H1 (cell line): ENCODE results near the gene SLC39A8. TPM values are rescaled to one million over a fixed set of nuclear protein-coding genes. Genes with fewer than 3 reads are reported as not detected.

Source experiments
- CTCF ChIA-PET: fragments of 300-600 bp; sonication (Branson Sonifier 250); formaldehyde crosslinking; loops from one replicate; lab custom pipeline; 2021; ENCODE audit not compliant: partially characterized antibody; lab: Charles Lee
- POLR2A ChIA-PET: fragments of 300-600 bp; sonication (Branson Sonifier 250); formaldehyde crosslinking; loops from one replicate; lab custom pipeline; 2021; ENCODE audit warnings: inconsistent platforms; ENCODE audit not compliant: partially characterized antibody; lab: Charles Lee
- DNase-seq, 2 experiments: peaks; one replicate each; pipeline versions ENCODE4 v3.0.0 to v3.0.0-alpha.2; 2010 to 2022; ENCODE audit warnings: low spot score in 2 of 2, low read depth in 1 of 2, mixed read lengths in 1 of 2
- FAIRE-seq: peaks from 2 replicates; lab custom pipeline; 2011; peaks lifted over from hg19 to GRCh38; lab: Jason Lieb, UNC
- H2AFZ ChIP-seq: 2 replicates; pipeline ENCODE4 v1.8.1; 2012; ENCODE audit warnings: low read length, inconsistent platforms
- H2AK5ac ChIP-seq: 2 replicates; pipeline ENCODE4 v1.6.1; 2013; ENCODE audit warnings: low read depth, low read length
- H2BK120ac ChIP-seq: replicated peaks from 2 replicates; pipeline ENCODE3; 2013; ENCODE audit warnings: low read depth, low read length, inconsistent platforms
- H2BK12ac ChIP-seq: 2 replicates; pipeline ENCODE4 v1.6.1; 2013; ENCODE audit warnings: low read depth, low read length
- H2BK15ac ChIP-seq: 2 replicates; pipeline ENCODE4 v1.6.1; 2013; ENCODE audit warnings: low read length
- H2BK20ac ChIP-seq: 2 replicates; pipeline ENCODE4 v1.6.1; 2013; ENCODE audit warnings: low read length
- H2BK5ac ChIP-seq: 2 replicates; pipeline ENCODE4 v1.6.1; 2013; ENCODE audit warnings: low read depth, low read length
- H3K14ac ChIP-seq: 2 replicates; pipeline ENCODE4 v1.6.1; 2013; ENCODE audit warnings: inconsistent platforms; ENCODE audit not compliant: insufficient read length
- H3K18ac ChIP-seq: 2 replicates; pipeline ENCODE4 v1.6.1; 2013; ENCODE audit warnings: low read length; ENCODE audit errors: extremely low read depth
- H3K23ac ChIP-seq: 2 replicates; pipeline ENCODE4 v1.6.1; 2013; ENCODE audit warnings: inconsistent platforms; ENCODE audit not compliant: insufficient read length
- H3K23me2 ChIP-seq: 2 replicates; pipeline ENCODE4 v1.6.1; 2013; ENCODE audit warnings: low read depth, low read length
- H3K27ac ChIP-seq: 2 replicates; pipeline ENCODE4 v1.6.1; 2011; ENCODE audit warnings: low read depth, low read length, inconsistent platforms
- H3K27me3 ChIP-seq, 4 experiments: replicated peaks in 1 of 4; 1 replicate in 1 of 4; 2 replicates in 3 of 4; pipeline versions ENCODE4 v1.6.1 to v1.8.1; 2011 to 2013; ENCODE audit warnings: low read length in 3 of 4, mild to moderate bottlenecking in 3 of 4, inconsistent platforms in 2 of 4, mixed read lengths in 2 of 4, moderate library complexity in 1 of 4; ENCODE audit not compliant: control insufficient read depth in 3 of 4, insufficient read depth in 3 of 4; ENCODE audit errors: extremely low read depth in 1 of 4
- H3K36me3 ChIP-seq, 4 experiments: 2 replicates each; pipeline versions ENCODE4 v1.6.1 to v1.8.1; 2011 to 2013; ENCODE audit warnings: mild to moderate bottlenecking in 4 of 4, low read length in 3 of 4, moderate library complexity in 2 of 4, control low read depth in 1 of 4, inconsistent platforms in 1 of 4; ENCODE audit not compliant: insufficient read depth in 4 of 4, control insufficient read depth in 2 of 4
- H3K4ac ChIP-seq: replicated peaks from 2 replicates; pipeline ENCODE3; 2013; ENCODE audit warnings: low read length, low read depth, mixed read lengths, inconsistent platforms; ENCODE audit not compliant: insufficient read length
- H3K4me1 ChIP-seq, 4 experiments: replicated peaks in 1 of 4; 1 replicate in 1 of 4; 2 replicates in 3 of 4; pipeline versions ENCODE4 v1.6.1 to v1.8.1; 2011 to 2013; ENCODE audit warnings: low read length in 3 of 4, inconsistent platforms in 2 of 4, mixed read lengths in 1 of 4; ENCODE audit not compliant: insufficient read depth in 4 of 4, control insufficient read depth in 3 of 4
- H3K4me2 ChIP-seq, 2 experiments: 2 replicates each; pipeline versions ENCODE4 v1.6.1 to v1.8.1; 2011 to 2013; ENCODE audit warnings: low read depth in 2 of 2, low read length in 2 of 2, control low read depth in 1 of 2, inconsistent platforms in 1 of 2, mild to moderate bottlenecking in 1 of 2; ENCODE audit not compliant: insufficient read depth in 1 of 2
- H3K4me3 ChIP-seq, 4 experiments: fragments of 200-600, 300-600 bp in 1 of 4; sonication (generic), shearing (Covaris generic), sonication (Bioruptor Twin) in 1 of 4; 2 replicates each; pipeline versions ENCODE4 v1.5.1 to v1.8.1; 2011 to 2016; ENCODE audit warnings: low read length in 4 of 4, low read depth in 3 of 4, control low read depth in 2 of 4, inconsistent platforms in 2 of 4, mild to moderate bottlenecking in 2 of 4, mixed read lengths in 1 of 4, moderate library complexity in 1 of 4; ENCODE audit not compliant: insufficient read depth in 2 of 4; ENCODE audit errors: extremely low read depth in 1 of 4
- H3K56ac ChIP-seq: replicated peaks from 2 replicates; pipeline ENCODE3; 2013; ENCODE audit warnings: low read depth, mild to moderate bottlenecking, mixed read lengths, low read length, inconsistent platforms; ENCODE audit not compliant: insufficient read length
- H3K79me1 ChIP-seq: 2 replicates; pipeline ENCODE4 v1.6.1; 2013; ENCODE audit warnings: low read depth, low read length, control low read depth
- H3K79me2 ChIP-seq, 2 experiments: 2 replicates each; pipeline versions ENCODE4 v1.6.1 to v1.8.1; 2012 to 2013; ENCODE audit warnings: low read length in 2 of 2, mild to moderate bottlenecking in 2 of 2, inconsistent platforms in 1 of 2; ENCODE audit not compliant: insufficient read depth in 2 of 2, control insufficient read depth in 1 of 2
- H3K9ac ChIP-seq, 4 experiments: replicated peaks in 1 of 4; 1 replicate in 1 of 4; 2 replicates in 3 of 4; pipeline versions ENCODE4 v1.6.1 to v1.8.1; 2011 to 2013; ENCODE audit warnings: low read depth in 3 of 4, low read length in 3 of 4, control low read depth in 2 of 4, mild to moderate bottlenecking in 2 of 4, moderate library complexity in 2 of 4, inconsistent platforms in 1 of 4; ENCODE audit errors: extremely low read depth in 1 of 4
- H3K9me3 ChIP-seq, 2 experiments: 2 replicates each; pipeline versions ENCODE4 v1.6.1 to v1.8.1; 2012 to 2013; ENCODE audit warnings: mild to moderate bottlenecking in 2 of 2, moderate library complexity in 2 of 2, control low read depth in 1 of 2, inconsistent platforms in 1 of 2, low read depth in 1 of 2, low read length in 1 of 2, mixed read lengths in 1 of 2; ENCODE audit not compliant: insufficient read depth in 2 of 2
- H4K20me1 ChIP-seq, 2 experiments: replicated peaks in 1 of 2; 2 replicates each; pipeline versions ENCODE3 to v1.8.1; 2011 to 2013; ENCODE audit warnings: inconsistent platforms in 2 of 2, low read length in 2 of 2, mild to moderate bottlenecking in 1 of 2; ENCODE audit not compliant: insufficient read depth in 2 of 2, control insufficient read depth in 1 of 2
- H4K5ac ChIP-seq: 2 replicates; pipeline ENCODE4 v1.6.1; 2013; ENCODE audit warnings: low read length, low read depth, mixed read lengths, inconsistent platforms; ENCODE audit not compliant: insufficient read length
- H4K8ac ChIP-seq: 2 replicates; pipeline ENCODE4 v1.8.0; 2013; ENCODE audit warnings: mild to moderate bottlenecking, moderate library complexity, low read length, inconsistent platforms; ENCODE audit not compliant: insufficient read depth; ENCODE audit errors: extremely low read depth
- H4K91ac ChIP-seq: replicated peaks from 2 replicates; pipeline ENCODE3; 2013; ENCODE audit warnings: low read length, mixed read lengths, inconsistent platforms; ENCODE audit not compliant: insufficient read length
- CHD2 ChIP-seq: IDR thresholded peaks from 2 replicates; pipeline ENCODE4 v1.6.1; 2012; ENCODE audit warnings: low read length, improper control_type of control experiment
- SP2 ChIP-seq: IDR thresholded peaks from 2 replicates; pipeline ENCODE4 v1.6.1; 2012; ENCODE audit warnings: mild to moderate bottlenecking, low read length, inconsistent platforms
- WGBS, 2 experiments: shearing (Covaris generic) in 1 of 2; methylation state at CpG; one replicate each; pipeline versions ENCODE4 v1.1.6 to v1.1.7; 2013 to 2015; ENCODE audit warnings: low lambda C conversion rate in 2 of 2, mixed read lengths in 2 of 2, inconsistent platforms in 1 of 2, low coverage in 1 of 2, missing lambda C conversion rate in 1 of 2; ENCODE audit not compliant: insufficient replicate concordance in 2 of 2, insufficient coverage in 1 of 2, insufficient read length in 1 of 2; ENCODE audit errors: extremely low coverage in 1 of 2, missing lambda C conversion rate in 1 of 2; 5-methylcytosine and 5-hydroxymethylcytosine counted together
- polyA plus RNA-seq, 7 experiments: library from polyadenylated mRNA; depleted of rRNA in 3 of 7; stranded (reverse) in 5 of 7; unstranded in 2 of 7; fragments of >200 nt in 5 of 7; fragments of 200-250 nt in 2 of 7; gene quantifications; 1 replicate in 5 of 7; 2 replicates in 1 of 7; 4 replicates in 1 of 7; pipeline versions ENCODE4 v1.2.1 to v1.2.3, GENCODE V29; 2011 to 2013; ENCODE audit warnings: missing spikeins in 2 of 7, mixed read lengths in 2 of 7
- total RNA-seq: library from RNA; stranded (reverse); fragmentation: NEBNext Ultra II Directional; extraction: Animal tissue kit (Norgen Biotek cat#: 25700); gene quantifications from 2 replicates; pipeline ENCODE4 v1.2.1, GENCODE V29; 2021

SLC39A8 gene
- total and polyA plus RNA-seq, 2 of the 8 experiments (the other 6 are each of a cell fraction or from before 2014, with no cell fraction given): 6.4 to 38.7 TPM

- FAIRE-seq (no peak), DNase-seq (no peak)
- TF ChIP-seq SP2 (no peak), CHD2 (no peak)
- Histone ChIP-seq H3K18ac (no peak overlapping the region), H2BK20ac (no peak overlapping the region), H3K4me2 (no peak overlapping the region), H3K27ac (no peak overlapping the region), H3K14ac (no peak overlapping the region), H3K4ac (no peak overlapping the region), H2BK5ac (no peak overlapping the region), H3K36me3 (no peaks in the 10 kb centered on the region), H4K8ac (no peak overlapping the region), H2BK12ac (no peak overlapping the region), H2AFZ (no peak overlapping the region), H3K23ac (no peak overlapping the region), H2BK120ac (no peak overlapping the region), H3K23me2 (no peaks in the 10 kb centered on the region), H2BK15ac (no peak overlapping the region), H3K4me3 (no peak overlapping the region), H3K9ac (no peak overlapping the region), H2AK5ac (no peak overlapping the region), H4K91ac (no peak overlapping the region), H4K20me1 (no peaks in the 10 kb centered on the region), H3K79me1 (no peaks in the 10 kb centered on the region), H3K27me3 (no peaks in the 10 kb centered on the region), H3K56ac (no peak overlapping the region), H3K79me2 (no peaks in the 10 kb centered on the region), H3K4me1 (peaks cover 0 to 22% (median 9%) of the 10 kb centered on the region in 4 experiments; a peak in 5 of 7 replicates), H4K5ac (no peak overlapping the region), H3K9me3 (no peaks in the 10 kb centered on the region)
- 90% methylated on average over 3 of the region's 3 CpGs; no CpG with 5 or more reads in 1 of the 2 experiments for WGBS, 2 experiments
- ChIA-PET CTCF (interaction anchor here (1.0 kb wide), 1 partner anchor 16 kb away, joined by 3 read pairs; no protein-coding TSS in a partner anchor), POLR2A (no interaction called here)
Observed at GRCh38 chr4:102324730-102325129, 20.6 kb downstream of the SLC39A8 start.
